Right lobe of liver (tissue), 6 donors: ENCODE measurements around the gene PGAM5. TPM values are rescaled to one million over a fixed set of nuclear protein-coding genes. Genes with fewer than 3 reads are reported as not detected.
A peak's percentile ranks its signal among the peaks of the same experiment; 100 is the strongest.

Experiments used
- ATAC-seq, 4 donors: fragments of 200-7000 bp; cut with Tn5 transposase; one replicate each; pipeline ENCODE4 v1.9.1; 2020; ENCODE audit warnings: mild to moderate bottlenecking in 4 of 4, moderate library complexity in 4 of 4
- DNase-seq, 3 donors: peaks; one replicate each; pipeline ENCODE4 v3.0.0-alpha.2; 2020
- H3K27ac ChIP-seq, 3 donors: fragments of 200-600 bp; one replicate each; pipeline ENCODE4 v1.8.0; 2022
- H3K27me3 ChIP-seq, 2 donors: fragments of 200-600 bp; one replicate each; pipeline ENCODE4 v1.8.0; 2022
- H3K36me3 ChIP-seq, 4 donors: fragments of 200-600 bp; sonication (generic) in 1 of 4; one replicate each; pipeline versions ENCODE4 v1.5.1 to v1.8.0; 2017 to 2022; ENCODE audit warnings: control low read depth in 1 of 4
- H3K4me1 ChIP-seq, 4 donors: fragments of 200-600 bp; sonication (generic) in 1 of 4; one replicate each; pipeline versions ENCODE4 v1.5.1 to v1.8.0; 2017 to 2022; ENCODE audit warnings: control low read depth in 1 of 4
- H3K4me3 ChIP-seq, 3 donors: fragments of 200-600 bp; one replicate each; pipeline ENCODE4 v1.8.0; 2022
- H3K9me3 ChIP-seq, 4 donors: fragments of 200-600 bp; sonication (generic) in 1 of 4; one replicate each; pipeline versions ENCODE4 v1.5.1 to v1.8.0; 2017 to 2022; ENCODE audit warnings: control low read depth in 1 of 4
- CTCF ChIP-seq, 4 donors: fragments of 200-600 bp in 3 of 4; fragments of 450-650 bp in 1 of 4; IDR thresholded peaks; one replicate each; pipeline versions ENCODE4 v1.5.1 to v1.8.0; 2016 to 2022; ENCODE audit warnings: antibody characterized with exemption in 4 of 4, mild to moderate bottlenecking in 2 of 4
- POLR2A ChIP-seq: fragments of 450-650 bp; IDR thresholded peaks from one replicate; pipeline ENCODE4 v1.6.1; 2017; ENCODE audit warnings: antibody characterized with exemption, mild to moderate bottlenecking
- WGBS: methylation state at CpG from one replicate; pipeline ENCODE4 v1.1.6; 2018; ENCODE audit warnings: low coverage, low lambda C conversion rate; ENCODE audit not compliant: insufficient coverage; ENCODE audit errors: missing lambda C conversion rate; 5-methylcytosine and 5-hydroxymethylcytosine counted together
- intact Hi-C, 2 donors: fragments of 100-400 bp; cut with DNase I; formaldehyde crosslinking; loops; one replicate each; pipeline versions ENCODE4 v1.11.2 to v1.14.1; 2022
- total RNA-seq, 6 experiments: library from RNA; depleted of rRNA in 2 of 6; stranded (reverse); fragments of >200 nt in 2 of 6; fragmentation: NEBNext Ultra II Directional in 3 of 6; extraction: Animal tissue kit (Norgen Biotek cat#: 25700) in 3 of 6; gene quantifications; one replicate each; pipeline versions ENCODE4 v1.1.0 to v1.2.4, GENCODE V29; 2016 to 2023
- donor health status: DM: no; HTN: yes; CAD: no.
- donor health status: DM: no; HTN: no; CAD: no.
- donor health status: DM: no; HTN: no; CAD: no.
- donor health status: DM: no; HTN: yes; CAD: no.
- donor health status: DM: no; HTN: yes; CAD: no.

Gene PGAM5
- total RNA-seq, 6 experiments from 2014 or later = 22.7 to 50.7 (median 27.6) TPM

- peak; percentile 62 to 89 (median 87) for DNase-seq
- H3K27ac ChIP-seq = peak overlapping the region in 1 of 3 donors; percentile 65
Observed at GRCh38 chr12:132695431-132695830, 15.2 kb upstream of the PGAM5 start.

GRCh38 chr12:132698341-132698740 is 12.3 kb upstream of the PGAM5 start:
- TF ChIP-seq POLR2A (no peak), CTCF (IDR thresholded peaks at IDR 0.05) (no peak)
- no peaks in the 10 kb centered on the region for H3K27me3 ChIP-seq
- DNase-seq (no peak), ATAC-seq (peak in 1 of 4 donors; percentile 4)
- H3K36me3 ChIP-seq = peaks cover 0 to 55% (median 26%) of the 10 kb centered on the region in 4 donors
- WGBS = 76% methylated on average over 5 of the region's 5 CpGs
- peak overlapping the region in 1 of 3 donors; percentile 56 for H3K27ac ChIP-seq
- no peak overlapping the region for H3K4me3 ChIP-seq
- H3K9me3 ChIP-seq = no peaks in the 10 kb centered on the region
- intact Hi-C loops = no loop called here
- peaks cover 0 to 39% (median 7%) of the 10 kb centered on the region in 4 donors for H3K4me1 ChIP-seq

More at GRCh38 chr12:132695431-132695830, 15.2 kb upstream of the PGAM5 start:
- intact Hi-C loops = no loop called here
- H3K4me1 ChIP-seq = peaks cover 0 to 37% (median 7%) of the 10 kb centered on the region in 4 donors
- H3K27me3 ChIP-seq = no peaks in the 10 kb centered on the region
- H3K9me3 ChIP-seq = no peaks in the 10 kb centered on the region
- WGBS = 24% methylated on average over 8 of the region's 12 CpGs
- TF ChIP-seq CTCF (IDR thresholded peaks at IDR 0.05) = no peak
- H3K4me3 ChIP-seq = no peak overlapping the region
- H3K36me3 ChIP-seq = peaks cover 0 to 41% (median 20%) of the 10 kb centered on the region in 4 donors
- peak; percentile 92 to 99 (median 97) for ATAC-seq

GRCh38 chr12:132700212-132700822 is 10.3 kb upstream of the PGAM5 start:
- Histone ChIP-seq H3K9me3 (no peaks in the 10 kb centered on the region), H3K27ac (peak overlapping the region in 1 of 3 donors; percentile 13), H3K4me3 (no peak overlapping the region), H3K4me1 (peaks cover 0 to 35% (median 7%) of the 10 kb centered on the region in 4 donors), H3K36me3 (peaks cover 0 to 74% (median 27%) of the 10 kb centered on the region in 4 donors), H3K27me3 (no peaks in the 10 kb centered on the region)
- intact Hi-C loops = no loop called here
- TF ChIP-seq CTCF (IDR thresholded peaks at IDR 0.05) = no peak
- TF ChIP-seq POLR2A = no peak
- WGBS = 81% methylated on average over 8 of the region's 10 CpGs
- ATAC-seq (peak in 3 of 4 donors; percentile 34 to 63 (median 60)), DNase-seq (no peak)

GRCh38 chr12:132702640-132703039 is 8.0 kb upstream of the PGAM5 start:
- TF ChIP-seq POLR2A = no peak
- no peak for TF ChIP-seq CTCF (IDR thresholded peaks at IDR 0.05)
- intact Hi-C loops = no loop called here
- 89% methylated on average over 3 of the region's 4 CpGs for WGBS
- ATAC-seq = peak in 1 of 4 donors; percentile 12
- no peaks in the 10 kb centered on the region for H3K9me3 ChIP-seq
- H3K4me3 ChIP-seq = no peak overlapping the region
- H3K27me3 ChIP-seq = no peaks in the 10 kb centered on the region
- H3K36me3 ChIP-seq = peaks cover 0 to 56% (median 18%) of the 10 kb centered on the region in 4 donors
- no peak overlapping the region for H3K27ac ChIP-seq
- no peak for DNase-seq
- peaks cover 0 to 27% (median 7%) of the 10 kb centered on the region in 4 donors for H3K4me1 ChIP-seq
